GM18868 (cell line): ENCODE data around the gene KLHL17.

ENCODE experiments used
- ATAC-seq: cut with Tn5 transposase; IDR thresholded peaks from one replicate; pipeline ENCODE4 v1.9.1; 2021; ENCODE audit warnings: mild to moderate bottlenecking, moderate library complexity; ENCODE audit not compliant: unreplicated experiment

KLHL17 gene

DNA sequence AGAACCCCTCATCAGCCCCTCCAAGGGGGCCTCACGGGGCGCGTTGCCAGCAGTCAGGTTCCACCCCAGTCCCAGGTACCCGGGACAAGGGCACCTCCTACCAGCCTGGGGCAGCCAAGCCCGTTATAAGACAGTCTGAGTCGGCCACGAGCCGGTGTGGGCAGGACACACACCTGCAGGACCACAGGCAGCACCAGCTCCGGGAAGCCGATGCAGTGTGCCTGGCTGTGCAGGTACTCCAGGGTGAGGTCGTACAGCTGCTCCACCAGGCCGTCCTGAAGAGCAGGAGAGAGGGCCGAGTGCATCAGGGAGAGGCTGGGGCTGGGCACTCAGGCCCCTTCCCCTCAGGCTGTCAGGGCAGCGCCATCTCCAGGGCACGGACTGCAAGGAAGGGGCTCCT is 12.4 kb upstream of the KLHL17 start:
- no peak for ATAC-seq

DNA sequence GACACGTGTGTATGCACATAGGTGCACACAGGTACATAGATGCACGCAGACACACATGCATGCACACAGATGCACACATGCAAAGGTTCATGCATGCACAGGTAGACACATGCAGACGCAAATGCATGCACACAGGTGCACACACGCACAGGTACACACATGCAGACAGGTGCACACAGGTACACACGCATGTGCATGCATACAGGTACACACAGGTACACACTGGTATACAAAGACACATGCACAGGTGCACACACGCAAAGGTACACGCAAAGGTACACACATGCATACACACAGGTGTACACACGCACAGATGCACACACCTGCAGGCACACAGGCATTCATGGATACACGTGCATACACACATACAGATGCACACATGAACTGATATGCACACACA is 10.1 kb upstream of the KLHL17 start:
- no peak for ATAC-seq

DNA sequence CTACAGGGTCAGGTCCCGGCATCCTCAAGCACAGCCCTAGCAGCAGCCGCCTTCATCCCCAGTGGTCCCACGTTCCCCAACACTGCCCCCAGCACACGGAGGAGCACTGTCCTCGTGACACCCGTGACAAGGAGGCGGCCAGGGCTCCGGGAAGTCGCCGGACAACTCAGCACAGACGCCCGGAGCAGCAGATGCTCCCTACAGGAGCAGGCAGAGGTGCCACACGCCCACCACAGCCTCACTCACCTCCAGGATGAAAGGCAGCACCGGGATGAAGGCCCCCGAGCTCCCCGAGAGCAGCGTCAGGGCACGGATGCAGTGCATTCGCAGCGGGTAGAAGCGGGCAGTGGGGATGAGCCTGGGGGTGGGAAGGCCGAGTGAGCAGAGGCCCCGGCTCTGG is 9.5 kb upstream of the KLHL17 start:
- ATAC-seq: no peak

DNA sequence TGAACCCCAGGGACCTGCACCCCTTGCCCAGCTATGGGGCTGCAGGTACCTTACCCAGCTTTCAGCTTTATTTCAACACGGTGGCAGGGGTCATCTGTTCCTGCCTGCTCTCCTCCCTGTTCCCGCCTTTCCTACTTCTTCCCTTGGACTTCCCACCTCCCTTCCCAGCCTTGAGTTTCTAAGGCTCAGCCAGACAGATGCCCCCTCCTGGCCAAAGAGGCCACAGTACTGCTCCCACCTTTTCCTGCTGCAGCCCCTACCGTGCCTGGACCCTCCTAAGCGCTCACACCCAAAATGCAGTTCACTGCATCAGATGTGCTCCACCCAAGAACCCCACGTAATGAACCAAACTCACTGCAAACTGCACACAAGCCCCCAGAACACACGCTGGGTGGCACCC is 9.0 kb upstream of the KLHL17 start:
- no peak for ATAC-seq

DNA sequence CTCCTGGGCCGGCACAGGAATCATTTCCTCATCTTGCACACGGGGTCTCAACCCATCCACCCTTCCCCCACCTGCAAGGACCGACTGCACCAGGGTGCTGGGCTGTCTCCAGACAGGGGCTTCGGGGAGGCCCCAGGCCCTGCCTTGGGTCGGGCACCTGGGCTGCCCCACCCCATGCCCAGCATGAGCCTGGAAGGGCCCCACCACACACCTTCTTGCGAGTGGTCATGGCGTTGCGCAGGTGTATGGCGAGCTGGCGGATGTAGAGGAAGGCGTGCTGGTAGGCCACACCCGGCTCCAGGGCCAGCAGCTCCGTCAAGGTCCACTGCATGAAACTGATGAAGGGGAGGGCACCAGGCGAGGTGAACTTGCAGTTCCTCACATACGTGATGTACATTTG is 8.2 kb upstream of the KLHL17 start:
- ATAC-seq: no peak

DNA sequence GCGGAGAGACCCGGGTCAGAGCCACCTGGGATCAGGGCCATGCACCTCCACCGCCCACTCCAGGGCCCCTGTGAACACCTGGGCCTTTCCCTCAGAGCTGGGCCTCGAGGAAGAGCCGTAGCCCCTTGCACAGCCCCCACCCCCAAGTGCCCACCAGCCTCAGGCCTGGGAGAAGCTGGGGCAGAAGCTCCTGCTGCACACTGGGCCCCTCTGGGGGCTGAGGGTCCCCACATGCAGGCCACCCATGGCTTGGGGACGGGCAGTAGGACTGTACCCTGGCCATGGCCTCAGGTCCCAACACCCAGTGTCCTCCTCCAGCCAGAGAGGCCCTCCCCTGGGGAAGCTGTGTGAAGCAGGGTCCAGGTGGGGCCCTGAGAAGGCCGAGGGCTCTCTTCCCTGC is 7.8 kb upstream of the KLHL17 start:
- ATAC-seq: no peak

DNA sequence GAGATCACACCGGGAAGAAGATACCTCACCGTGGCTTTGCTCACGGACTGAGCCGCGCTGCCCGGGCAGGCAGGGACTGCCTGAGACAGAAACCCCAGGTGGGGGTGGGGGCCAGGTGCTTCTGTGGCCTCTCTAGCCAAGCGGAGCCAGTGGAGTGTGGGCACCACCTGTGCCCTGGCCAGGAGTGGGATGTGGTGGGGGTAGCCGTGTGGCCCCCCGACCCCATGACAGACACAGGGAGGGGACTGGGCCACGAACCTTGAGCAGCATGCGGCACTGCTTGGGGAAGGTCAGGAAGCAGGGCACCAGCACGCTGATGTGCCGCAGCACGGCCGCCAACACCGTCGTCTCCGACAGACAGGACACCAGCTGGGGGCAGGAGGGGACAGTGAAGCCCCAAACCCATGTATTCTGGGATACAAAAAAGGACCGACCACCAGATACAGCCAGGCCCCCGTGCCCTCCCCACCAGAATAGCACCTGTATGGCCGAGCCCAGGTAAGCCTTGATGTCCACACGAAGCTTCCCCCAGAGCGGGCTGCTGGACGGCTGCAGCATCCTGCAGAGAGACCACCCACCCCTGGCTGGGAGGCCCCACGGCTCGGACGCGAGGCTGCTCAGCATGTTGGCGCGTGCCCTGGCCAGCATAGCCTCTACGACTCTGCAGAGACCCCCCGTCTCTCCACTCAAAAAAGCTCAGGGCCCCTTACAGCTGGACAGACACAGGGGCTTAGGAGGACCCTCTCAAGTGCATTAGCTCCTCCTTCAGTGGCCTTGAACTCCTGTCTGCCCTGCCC is 6.7 kb upstream of the KLHL17 start:
- no peak for ATAC-seq

DNA sequence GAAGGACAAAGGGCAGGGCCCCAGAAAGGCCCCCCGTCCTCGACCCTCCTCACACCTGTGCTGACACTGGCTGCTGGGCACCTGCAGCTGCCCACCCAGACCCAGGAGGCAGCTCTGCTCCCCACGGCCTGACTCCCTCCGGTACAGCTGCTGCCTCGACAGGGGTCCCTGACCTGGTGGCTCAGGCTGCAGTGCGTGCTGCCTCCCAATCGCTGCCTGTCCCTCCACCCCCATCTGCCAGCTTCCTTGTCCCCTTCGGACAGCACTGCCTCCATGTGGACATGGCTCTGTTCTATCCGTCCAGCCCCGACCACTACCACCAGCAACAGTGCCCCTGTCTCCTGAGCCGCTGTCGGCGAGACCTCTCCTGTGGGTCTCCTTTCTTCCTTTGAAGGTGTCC is 5.5 kb upstream of the KLHL17 start:
- no peak for ATAC-seq

DNA sequence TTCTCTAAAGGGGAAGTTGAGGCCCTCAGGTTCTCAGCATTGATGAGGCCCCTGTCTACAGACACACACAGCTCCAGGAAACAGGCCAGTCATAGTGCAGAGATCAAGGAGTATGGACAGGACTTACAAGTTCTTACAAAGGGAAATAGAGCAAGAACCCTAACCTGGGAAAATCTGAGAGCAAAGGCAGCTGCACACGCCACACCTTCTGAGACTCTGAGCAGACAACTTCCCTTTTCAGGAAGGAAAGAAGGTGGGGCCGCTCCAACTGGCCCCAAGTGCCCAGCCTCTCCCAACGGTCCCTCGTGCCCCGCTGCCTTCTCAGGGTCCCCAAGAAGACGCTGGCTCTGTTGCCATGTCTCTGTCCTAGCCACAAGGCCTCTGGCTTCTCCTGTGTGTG is 4.9 kb upstream of the KLHL17 start:
- no peak for ATAC-seq

DNA sequence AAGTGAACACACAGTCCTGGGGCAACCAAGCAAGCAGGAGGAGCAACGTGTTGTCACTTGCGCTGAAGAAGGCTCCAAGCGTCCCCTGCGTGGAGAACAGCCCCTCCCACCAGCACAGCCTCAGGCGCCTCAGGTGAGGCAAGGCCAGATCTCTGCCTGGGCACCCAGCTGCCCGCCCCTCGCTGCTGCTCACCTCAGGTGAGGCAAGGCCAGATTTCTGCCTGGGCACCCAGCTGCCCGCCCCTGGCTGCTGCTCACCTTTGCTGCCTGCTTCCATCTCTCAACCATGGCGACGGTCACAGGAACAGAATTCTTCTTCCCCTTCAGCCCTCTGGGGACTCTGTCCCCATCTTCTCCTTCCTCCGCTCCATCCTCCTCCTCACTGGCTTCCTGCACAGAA is 3.7 kb upstream of the KLHL17 start:
- no peak for ATAC-seq

DNA sequence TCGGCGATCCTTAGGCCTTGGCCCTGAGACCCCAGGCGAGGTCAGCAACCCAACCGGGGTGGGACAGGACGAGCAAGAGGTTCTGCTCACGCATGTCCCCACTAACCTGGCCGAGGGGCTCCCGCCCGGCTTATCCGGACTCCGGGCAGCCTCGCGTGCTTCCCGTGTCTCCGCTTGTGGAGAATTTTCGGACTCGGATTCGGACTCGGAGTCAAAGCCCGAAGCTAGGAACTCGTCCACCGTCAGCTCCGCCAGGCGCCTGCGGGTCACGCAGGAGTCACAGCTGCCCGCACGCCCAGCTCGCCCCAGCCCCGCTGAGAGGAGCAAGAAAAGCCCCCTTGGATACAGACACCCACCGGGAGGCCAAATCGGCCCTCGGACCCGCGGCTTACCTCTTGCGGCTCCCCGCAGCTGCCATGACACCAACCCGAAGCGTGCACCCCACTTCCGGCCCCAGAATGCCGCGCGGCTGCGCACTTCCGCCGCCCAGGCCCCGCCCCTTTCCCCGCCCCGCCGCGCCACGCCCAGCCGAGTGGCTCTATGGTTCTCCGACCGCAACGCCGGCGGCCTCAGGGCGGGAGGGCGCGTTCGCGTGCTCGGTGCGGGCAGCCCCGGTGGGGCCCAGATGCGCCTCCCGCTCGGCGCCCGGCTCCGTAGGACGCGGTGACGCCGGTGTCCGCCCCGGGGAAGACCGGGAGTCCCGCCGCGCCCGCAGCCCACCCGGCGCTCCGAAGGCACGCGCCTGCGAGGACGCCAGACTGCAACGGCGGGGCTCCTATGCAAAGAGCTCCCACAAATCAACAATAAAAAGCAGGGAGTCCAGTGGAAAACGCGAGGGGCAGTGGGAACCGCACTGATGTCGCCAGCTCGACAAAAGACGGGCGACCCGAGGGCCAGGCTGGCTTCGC is 1.3 kb upstream of the KLHL17 start, which contains the start of gene NOC2L:
Gene NOC2L (minus strand): TSS at position 434 of the 908 bp plus-strand sequence. CDS start 16 bp downstream, at position 418.
- ATAC-seq: peak; percentile 76

DNA sequence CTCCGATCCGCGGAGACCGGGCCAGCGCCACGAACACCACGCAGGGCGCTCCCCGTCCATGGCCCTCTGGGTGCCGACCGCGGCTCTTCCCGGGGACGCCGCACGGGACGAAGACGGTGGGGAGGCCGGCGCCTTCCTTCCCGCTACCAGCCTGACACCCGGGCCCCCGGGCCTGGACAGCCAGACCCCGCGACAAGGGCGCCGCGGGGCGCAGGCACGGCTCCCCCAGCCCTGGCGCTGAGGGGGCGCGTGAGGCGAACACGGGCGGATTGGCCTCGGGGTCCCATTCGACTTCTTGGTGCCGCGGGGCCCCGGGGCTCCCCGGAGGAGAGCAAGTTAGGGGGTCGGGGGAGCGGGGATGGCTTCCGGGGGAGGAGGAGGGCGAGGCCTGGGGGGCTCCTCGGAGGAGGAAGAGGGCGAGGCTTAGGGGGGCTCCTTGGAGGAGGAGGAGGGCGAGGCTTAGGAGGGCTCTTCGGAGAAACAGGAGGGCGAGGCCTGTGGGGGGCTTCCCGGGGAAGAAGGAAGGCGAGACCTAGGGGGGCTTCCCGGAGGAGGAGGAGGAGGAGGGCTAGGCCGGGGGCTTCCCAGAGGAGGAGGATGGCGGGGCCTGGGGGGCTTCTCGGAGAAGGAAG is 537 bp upstream of the KLHL17 start:
- ATAC-seq: no peak

DNA sequence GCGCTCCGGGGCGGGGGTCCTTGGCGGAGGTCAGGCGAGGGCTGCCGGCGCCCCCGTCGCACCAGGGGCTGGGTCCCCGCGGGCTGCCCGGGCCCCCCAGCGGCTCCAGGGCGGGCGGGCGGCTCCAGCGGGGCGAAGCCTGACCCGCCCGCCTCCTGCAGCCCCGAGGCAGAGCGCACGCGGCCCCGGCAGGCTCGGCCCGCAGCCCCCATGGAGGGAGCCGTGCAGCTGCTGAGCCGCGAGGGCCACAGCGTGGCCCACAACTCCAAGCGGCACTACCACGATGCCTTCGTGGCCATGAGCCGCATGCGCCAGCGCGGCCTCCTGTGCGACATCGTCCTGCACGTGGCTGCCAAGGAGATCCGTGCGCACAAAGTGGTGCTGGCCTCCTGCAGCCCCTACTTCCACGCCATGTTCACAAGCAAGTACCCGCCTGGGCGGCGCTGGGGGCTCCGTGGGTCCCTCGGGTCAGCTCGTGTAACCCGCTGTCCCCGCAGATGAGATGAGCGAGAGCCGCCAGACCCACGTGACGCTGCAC is 817 bp downstream of the KLHL17 start:
- no peak for ATAC-seq

DNA sequence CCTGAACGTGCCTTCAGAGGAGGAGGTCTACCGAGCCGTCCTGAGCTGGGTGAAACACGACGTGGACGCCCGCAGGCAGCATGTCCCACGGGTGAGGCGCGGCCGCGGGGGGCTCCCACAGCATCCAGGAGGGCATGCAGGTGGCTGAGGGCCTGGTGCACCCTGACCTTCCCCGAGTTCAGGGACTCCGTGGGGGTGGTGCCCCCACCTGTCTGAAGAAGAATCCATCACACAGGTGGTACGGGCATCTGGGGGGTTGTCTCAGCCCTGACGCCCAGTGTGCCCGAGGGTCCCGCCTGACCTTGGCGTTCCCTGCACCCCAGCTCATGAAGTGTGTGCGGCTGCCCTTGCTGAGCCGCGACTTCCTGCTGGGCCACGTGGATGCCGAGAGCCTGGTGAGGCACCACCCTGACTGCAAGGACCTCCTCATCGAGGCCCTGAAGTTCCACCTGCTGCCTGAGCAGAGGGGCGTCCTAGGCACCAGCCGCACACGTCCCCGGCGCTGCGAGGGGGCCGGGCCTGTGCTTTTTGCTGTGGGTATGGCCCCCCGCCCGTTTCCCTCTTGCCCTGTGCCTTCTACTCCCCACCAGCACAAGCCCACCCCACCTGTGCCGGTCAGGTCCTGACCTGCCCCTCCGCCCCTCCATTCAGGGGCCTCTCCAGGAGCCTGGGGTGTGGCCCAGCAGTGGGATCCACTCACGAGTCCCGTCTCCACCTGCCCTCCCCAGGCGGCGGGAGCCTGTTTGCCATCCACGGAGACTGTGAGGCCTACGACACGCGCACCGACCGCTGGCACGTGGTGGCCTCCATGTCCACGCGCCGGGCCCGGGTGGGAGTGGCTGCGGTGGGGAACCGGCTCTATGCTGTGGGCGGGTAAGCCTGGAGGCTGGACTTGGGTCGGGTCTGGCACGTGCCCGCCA is 2.3 kb downstream of the KLHL17 start:
- no peak for ATAC-seq

DNA sequence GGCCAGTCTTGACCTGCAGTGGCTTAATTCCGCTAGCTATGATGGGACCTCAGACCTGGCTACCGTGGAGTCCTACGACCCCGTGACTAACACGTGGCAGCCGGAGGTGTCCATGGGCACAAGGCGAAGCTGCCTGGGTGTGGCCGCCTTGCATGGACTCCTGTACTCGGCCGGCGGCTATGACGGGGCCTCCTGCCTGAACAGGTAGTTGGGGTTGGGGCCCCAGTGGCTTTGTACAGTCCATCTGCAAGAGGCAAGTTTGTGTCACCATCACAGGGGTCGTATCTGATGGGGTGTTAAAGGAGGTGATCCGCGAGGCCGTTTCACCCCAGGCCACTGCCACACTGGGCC is 2.9 kb downstream of the KLHL17 start:
- no peak for ATAC-seq

DNA sequence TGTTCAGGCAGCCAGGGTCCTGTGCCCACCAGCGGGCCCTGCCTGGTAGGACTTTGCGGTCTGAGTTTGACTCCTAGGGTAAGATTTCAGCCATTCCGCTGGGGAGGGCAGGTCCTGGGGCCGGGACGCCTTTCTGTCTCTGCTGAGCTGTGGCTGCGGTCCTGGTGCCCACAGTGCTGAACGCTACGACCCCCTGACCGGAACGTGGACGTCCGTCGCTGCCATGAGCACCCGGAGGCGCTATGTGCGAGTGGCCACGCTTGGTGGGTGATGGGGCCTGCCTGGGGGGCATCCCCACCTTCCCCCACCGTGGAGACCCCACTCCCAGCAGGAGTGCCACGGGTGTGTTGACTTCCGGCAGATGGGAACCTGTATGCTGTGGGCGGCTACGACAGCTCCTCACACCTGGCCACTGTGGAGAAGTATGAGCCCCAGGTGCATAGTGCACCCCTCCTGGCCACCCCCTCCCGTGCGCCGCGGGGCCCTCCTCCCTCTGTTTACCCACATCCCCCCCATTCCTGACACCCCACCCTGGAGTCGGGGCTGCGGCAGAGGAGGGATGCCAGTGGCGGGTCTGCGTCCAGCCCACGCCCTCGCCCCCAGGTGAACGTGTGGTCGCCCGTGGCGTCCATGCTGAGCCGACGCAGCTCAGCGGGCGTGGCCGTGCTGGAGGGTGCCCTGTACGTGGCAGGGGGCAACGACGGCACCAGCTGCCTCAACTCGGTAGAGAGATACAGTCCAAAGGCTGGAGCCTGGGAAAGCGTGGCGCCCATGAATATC is 3.6 kb downstream of the KLHL17 start:
- ATAC-seq: no peak

DNA sequence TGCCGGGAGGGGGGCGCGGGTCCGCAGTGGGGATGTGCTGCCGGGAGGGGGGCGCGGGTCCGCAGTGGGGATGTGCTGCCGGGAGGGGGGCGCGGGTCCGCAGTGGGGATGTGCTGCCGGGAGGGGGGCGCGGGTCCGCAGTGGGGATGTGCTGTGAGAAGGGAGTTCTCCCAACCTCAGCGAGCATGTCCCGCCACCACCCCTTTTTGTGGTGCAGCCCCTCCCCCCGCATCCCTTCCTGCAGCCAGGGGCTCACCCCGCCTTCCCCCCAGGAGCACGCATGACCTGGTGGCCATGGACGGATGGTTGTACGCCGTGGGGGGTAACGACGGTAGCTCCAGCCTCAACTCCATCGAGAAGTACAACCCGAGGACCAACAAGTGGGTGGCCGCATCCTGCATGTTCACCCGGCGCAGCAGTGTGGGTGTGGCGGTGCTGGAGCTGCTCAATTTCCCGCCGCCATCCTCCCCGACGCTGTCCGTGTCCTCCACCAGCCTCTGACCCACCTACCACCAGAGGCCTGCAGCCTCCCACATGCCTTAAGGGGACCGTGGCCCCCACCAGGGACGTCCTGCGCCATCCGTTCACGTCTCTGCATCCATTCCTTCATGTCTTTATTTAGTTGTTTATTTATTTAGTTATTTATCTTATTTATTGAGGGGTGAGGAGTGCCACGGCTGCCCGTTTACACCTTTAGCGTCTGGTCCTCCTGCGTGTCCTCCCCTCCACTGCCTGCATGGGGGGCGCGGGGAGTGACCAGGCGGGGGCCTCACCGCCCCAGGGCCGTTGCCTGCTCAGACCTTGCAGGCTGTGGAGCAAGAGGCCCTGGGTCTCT is 4.5 kb downstream of the KLHL17 start:
- no peak for ATAC-seq

DNA sequence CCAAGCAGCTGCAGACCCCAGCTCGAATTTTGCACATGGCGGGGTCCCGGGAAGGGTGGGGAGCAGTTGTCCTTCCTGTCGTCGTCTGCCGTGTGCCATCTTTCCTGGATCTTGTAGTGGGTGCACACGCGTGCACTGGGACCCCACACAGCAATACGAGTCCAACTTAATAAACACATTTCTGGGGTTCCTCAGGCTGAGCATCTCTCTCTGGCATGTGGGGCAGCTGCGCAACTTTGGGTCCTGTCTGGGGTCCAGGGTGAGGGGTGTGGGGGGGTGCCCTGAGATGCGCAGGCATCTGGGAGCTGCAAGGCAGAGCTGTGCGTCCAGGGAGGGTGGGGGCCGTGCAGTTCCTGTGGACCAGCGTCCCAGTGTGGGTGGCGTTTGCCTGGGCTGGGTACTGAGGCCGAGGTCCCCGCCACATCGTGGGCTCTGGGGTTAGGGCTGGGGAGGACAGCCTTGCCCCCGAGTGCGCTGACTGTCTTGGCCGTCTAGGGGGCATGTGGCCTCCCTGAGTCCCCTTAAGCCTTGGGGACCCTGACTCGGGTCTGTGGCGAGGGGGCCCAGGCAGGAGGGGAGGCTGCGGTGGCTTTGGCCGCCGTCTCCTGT is 5.2 kb downstream of the KLHL17 start:
- no peak for ATAC-seq
